ENCODE measurements around the gene COMT.

COMT gene

DNA sequence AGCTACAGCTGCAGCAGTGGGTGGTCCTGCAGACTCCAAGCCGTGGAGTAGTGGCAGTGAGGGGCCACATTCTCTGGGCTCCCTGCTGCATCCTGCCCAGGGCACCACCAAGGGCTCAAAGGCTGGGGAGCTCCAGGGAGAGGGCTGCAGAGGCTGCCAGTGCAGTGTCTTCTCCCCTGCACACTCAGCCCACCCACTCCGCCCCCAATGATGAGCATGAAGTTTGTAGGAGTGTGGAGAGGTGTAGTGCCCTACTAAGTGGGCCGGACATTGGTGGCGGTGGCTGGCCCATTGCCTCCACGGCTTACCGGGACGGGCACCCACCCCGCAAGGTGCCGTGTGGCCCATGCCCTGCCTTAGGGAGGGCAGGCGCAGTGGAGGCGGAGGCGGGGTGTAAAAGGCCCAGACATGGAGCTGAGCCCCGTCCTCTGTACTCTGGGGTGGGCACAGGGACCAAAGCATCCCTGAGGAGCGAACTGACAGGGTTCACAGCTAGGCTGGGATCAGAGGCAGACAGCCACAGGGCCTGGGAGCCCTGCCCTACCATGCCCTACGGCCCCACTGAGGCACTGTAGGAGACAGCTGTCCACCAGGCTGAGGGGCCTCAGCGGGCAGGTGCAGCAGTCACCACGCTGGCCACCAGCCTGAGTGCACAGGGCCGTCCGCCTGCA lies 56.1 kb downstream of the COMT start:
- DNase-seq: no peak

DNA sequence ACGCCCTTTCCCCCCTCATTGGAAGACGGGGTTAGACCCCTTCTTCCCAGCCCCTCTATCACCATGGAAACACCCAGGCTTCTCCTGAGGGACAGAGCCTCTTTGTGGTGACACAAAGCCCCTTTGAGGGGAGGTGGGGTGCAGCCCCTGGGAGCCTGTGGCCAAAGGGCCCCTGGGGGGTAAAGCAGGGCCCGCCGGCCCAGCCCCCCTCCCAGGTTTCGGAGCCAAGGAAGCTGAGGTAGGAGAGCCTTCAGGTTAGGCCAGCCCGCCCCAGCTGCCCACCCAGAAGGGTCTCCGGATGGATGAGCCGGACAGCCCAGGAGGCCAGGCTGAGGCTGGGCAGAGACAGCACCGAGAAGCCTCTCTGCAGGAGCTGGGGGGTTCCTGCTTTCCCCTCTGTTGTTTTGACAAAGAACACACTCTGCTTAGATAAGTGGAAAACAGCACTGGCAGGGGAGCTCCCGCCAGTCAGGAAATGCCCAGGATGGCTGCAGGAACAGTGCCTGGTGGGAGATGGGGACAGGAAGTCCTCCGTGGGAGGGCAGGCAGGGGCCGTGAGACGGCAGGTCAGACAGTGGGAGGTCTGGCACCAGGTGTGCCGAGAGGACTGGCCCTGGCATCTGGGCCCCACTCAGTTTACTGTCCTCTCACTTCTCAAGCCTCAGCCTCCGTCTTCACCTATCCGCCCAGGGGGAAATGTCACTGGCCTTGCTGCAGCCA lies 56.8 kb downstream of the COMT start:
- no peak for DNase-seq

DNA sequence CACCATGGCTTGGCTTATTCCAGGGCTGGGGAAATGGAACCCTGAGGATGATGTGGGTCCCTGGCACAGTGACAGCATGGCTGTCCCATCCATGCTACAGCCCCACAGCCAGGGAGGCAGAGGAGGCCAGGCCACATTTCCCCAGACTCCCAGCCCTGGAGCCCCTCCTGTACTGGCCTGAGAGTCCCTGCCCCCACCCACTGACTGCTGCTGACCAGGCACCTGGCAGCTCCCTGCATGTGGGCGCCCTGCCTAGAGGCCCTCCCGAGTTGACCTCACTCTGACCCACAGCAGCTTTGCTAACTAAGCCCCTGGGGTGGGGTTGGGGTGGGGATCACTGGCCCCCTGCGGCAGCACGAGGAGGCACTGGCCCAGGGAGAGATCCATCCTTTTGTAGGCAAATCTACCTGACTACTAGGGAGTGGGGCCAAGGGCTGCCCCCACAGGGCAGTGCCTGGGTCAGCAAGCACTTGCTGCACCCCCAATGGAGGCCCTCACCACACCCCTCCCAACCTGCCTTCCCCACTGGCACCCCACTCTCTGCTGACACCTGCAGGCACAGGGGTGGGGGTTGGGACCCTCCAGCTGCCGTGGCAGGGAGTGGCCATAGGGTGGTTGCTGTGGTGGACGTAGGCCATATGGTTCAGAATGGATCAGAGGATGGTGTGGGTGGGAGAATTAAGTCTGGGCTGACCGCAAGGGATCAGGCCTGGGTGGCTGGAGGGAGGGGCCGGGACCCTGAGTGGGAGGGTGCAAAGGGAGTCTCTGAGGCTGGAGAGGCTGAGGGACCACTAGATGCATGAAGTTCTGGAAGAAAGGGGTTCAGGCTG lies 57.6 kb downstream of the COMT start:
- DNase-seq: no peak

DNA sequence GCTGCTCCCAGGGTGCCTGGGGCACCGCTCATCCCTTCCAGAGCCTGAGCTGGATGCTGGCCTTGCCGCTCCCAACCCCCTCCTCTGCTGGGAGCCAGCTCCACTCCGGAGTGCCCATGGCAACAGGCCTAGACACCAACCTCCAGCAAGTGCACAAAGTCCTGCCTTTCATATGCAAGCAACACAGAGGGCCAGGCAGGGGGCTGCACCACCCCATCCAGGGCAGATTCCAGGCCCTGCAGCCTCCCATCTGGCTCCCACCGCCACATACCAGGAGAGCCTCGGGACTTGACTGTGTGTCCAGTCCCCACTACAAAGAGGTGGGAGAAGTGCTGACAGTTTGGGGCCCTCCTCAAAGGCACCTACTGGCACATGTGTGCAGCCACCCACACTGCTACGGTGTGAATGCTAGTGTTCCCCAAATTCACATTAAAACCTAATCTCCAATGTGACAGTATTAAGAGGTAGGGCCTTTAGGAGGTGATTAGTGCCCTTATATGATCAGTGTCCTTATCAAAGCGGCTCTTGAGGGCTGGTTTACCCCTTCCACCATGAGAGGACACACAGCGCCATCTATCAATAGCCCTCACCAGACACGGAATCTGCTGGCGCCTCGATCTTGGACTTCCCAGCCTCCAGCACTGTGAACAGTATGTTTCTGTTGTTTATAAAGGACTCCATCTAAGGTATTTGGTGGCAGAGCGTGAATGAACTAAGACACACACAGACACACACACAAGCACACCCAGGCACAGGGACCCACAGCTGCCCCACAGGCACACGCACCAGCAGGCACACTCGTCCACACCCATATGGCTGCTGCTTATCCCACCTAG lies 58.9 kb downstream of the COMT start:
- DNase-seq: no peak

DNA sequence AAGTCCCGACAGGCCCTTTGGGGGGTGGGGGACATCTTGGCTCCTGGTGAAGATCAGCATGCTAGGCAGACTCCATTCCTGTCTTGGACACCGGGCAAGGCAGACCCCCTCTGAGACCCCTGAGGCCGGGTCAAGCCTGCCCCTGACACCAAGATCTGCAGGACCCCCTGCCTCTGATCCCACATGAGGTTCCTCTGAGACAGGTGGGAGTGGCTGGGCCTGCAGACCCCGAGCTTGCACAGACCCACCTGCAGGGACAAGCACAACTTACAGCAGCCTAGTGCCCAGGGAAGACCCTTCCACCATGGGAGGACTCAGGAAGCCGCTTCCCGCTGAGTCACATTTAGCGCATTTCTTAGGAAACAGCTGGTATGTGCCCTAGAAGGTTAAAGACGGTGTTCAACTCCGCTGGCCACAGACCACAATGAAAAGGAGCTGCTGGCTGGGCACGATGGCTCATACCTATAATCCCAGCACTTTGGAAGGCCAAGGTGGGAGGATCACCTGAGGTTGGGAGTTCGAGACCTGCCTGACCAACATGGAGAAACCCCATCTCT lies 59.6 kb downstream of the COMT start:
- DNase-seq: no peak

DNA sequence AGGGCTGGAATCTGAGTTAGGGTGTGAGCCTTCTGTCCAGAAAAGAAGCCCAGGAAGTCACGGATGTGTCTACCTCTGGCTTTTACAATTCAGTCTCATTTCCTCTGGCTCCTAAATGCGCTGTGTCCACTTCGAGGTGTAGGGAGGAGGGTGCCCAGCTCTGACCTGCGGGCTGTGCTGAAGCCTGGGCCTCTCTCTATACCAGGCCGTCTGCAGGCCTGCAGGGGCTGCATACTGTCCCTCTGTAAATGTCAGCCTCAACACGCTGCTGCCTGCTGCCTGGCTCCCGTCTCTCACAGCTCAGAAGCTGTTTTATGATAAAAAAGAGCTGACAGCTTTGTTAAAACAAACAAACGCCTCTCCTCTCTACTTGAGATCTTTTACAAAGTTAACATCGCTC lies 60.6 kb downstream of the COMT start:
- no peak for DNase-seq

DNA sequence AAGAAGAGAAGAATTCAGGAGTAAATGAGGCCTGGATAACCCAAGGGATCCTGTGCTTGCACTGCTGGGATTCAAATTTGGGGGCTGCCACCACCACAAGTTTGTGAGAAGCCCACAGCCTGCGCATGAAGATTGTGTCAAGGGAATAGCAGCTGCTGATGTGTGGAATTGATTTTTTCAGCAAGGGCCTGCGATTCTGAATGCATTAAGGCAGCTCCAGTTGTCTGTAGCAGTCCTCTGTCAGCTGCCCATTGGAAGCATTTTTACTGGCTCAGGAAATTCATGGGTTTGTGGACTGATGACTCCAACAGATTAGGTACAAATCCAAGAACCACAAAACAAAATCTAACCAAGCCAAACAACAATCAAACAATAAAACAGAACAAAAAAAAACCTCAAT lies 61.1 kb downstream of the COMT start:
- no peak for DNase-seq

DNA sequence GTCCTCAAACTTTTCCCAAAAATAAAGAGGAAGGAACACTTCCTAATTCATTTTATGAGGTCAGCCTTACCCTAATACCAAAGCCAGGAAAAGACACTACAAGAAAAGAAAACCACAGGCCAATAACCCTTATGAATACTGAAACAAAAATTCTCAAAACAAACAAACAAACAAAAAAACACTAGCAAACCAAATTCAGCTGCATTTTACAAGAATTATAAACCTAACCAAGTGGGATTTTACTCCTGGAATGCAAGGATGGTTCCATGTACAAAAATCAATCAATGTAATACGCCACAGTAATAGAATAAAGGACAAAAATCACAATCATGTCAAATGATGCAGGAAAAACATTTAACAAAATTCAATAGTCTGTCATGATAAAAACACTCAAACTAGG lies 61.7 kb downstream of the COMT start:
- DNase-seq: no peak

DNA sequence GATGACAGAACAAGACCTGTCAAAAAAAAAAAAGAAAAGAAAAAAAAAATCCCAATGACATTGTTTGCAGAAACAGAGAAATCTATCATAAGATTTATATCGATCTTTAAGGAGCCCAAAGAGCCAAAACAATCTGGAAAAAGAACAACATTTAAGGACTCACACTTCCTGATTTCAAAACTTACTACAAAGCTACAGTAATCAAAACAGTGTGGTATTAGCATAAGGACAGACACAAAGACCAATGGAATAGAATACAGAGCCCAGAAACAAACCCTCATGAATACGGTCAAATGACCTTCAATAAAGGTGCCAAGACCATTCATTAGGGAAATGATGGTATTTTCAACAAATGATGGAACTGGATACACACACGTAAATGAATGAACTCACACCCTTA lies 62.9 kb downstream of the COMT start:
- DNase-seq: no peak

DNA sequence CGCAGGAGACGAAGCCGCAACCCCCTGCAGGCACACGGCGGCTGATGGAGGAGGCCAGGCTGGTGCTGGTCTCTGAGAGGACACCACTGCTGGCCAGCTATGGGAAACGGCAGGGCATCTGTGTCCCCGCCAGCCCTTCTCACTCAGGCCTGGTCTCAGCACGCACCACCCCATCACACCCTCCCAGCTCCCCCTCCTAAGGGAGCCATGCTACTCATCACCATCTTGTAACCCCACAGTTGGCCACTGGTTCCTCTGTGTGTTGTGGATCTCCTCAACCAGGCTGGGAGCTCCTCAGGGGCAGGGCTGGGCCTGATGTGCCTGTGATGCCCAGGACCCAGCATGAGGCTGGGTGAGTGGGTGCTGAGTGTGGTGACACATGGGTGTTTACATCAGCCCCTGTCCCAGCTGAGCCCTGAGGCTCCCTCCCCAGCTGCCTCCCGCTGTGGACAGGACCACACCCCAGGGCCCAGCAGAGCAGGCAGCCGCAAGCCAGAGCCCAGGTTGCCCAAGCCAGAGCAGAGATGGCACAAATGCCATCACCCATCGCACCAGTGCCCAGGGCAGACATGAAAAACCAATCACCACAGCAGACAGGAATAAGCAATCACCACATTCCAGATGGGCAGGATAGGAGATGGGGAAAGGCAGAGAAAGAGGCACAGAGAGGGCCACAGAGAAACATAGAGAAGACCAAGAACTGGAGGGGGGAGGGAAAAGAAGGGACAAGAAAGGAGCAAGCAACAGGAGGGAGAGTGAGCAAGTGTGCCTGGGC lies 66.8 kb downstream of the COMT start:
- no peak for DNase-seq

DNA sequence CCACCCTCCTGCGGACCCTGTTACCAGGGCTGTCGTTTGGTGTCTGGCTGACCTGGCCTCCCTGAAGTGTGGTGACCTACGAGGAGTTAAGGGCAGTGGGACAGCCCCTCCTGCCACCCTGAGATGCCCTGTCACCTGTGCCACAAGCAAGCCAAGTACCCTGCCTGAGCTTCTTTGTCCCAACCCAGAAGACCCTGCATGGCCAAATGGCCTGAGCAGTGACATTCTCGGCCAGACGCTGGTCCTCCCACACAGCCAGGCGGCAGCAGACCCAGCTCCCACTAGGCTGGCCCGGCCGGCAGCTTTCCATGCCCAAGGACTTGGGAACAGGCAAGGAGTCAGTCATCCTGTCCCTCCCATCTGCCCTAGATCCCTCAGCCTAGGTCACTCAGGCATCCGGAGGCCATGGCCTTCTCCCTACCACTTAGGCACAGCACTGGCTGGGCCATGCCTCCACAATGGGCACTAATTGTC lies 67.5 kb downstream of the COMT start:
- no peak for DNase-seq

DNA sequence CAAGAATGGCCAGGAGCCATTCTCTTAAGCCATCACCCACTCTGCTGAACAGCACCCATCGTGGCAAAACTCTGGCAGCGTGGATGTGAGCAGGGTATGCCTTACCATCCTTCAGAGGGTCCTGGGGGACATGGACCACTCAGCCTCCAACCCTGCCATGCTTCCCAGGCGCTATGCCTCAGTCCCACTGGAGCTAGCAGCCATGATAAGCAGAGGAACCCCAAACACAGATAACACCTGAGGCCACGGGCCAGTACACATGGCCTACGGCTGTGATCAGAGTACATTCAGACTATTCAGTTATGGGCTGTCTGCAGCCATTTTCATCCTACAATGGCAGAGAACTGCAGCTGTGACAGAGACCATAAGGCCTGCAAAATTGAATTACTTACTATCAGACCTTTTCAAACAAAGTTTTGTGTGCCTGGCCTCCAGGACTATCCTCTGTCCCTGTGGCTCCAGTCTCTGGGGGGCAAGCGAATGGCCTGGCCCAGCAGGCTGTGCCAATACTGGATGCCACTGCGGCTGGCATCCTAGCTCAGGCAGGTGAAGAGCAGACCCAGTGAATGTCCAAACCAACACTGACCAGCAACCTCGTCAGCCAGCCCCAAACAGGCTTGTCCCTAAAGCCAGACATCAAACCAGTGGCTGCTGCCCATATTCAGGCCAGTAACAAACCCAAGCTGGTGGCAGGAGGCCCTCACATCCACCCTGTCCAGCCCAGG lies 68.2 kb downstream of the COMT start:
- DNase-seq: no peak

DNA sequence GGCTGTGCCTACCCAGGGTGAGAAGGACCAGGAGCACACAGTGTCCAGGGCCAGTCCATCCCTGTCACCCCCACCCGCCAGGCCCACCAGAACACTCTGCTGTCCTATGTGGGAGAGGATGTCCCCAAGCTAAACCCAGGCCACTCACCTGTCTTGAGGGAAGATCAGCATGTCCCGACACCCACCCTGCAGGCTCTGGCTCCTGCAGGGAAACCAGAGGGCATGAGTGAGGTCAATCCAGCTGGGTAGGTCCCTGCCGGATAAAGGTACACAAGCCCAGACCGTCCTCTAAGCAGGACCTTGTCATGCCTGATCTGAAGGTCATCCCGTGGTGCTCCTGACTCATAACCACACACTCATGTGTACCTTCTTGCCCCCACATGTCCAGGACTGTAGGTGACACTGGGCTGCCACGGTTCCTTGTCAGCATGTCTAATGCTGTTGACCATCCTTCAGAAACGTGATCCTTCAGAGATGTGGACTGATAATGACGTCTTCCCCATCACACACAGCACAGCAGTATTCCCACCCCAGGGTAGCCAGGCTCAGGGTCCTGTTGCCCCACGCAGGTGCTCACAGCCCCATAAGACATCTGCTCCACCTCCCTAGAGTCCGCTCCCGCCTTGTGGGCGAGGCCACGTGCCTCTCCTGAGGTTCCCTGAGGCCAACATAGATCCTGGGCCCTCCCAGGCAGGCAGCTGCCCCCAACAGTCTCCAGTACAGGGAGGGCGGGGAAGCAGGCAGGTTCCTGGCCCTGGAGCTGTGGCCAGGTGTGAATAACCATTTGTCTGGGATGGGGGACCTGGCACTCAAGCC lies 68.9 kb downstream of the COMT start:
- DNase-seq: no peak

DNA sequence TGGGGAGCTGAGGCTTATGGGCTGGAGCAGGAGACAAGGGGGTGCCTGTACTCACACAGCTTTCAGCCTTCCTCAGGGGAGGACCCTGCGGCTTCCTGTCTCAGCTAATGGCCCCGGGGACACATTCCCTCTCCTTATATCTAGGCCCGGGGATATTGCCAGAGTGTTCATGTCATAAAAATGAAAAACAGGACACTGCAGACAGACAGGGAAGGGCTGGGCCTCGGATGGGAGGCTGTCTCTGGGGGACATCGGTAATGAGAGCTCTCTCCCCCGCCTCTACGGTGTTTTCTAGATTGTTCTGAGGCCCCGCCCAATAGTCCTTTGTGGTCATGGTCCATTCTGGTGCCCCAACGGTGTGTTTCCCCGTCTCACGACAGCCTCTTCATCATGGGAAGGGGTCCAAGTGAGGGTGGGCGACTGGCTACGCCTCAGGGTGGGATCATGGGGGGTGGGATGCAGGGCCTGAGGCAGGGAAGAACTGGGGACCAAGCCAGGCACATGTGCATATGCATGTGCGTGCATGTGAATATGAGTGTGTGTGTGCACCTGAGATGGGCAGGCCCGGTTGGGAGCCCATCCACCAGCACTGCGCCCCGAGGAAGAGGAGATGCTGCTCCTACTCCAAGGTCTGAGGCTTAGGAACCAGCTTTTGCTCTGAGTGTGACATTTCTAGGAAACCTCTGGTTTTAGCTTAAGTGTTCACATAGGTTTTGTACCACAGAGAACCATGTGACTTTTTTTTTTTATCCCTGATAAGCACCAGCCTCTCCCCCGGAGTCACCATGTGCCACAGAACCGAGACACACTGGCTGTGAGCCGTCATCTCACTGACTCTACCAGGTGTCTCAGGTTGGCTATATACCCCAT lies 69.8 kb downstream of the COMT start:
- no peak for DNase-seq

DNA sequence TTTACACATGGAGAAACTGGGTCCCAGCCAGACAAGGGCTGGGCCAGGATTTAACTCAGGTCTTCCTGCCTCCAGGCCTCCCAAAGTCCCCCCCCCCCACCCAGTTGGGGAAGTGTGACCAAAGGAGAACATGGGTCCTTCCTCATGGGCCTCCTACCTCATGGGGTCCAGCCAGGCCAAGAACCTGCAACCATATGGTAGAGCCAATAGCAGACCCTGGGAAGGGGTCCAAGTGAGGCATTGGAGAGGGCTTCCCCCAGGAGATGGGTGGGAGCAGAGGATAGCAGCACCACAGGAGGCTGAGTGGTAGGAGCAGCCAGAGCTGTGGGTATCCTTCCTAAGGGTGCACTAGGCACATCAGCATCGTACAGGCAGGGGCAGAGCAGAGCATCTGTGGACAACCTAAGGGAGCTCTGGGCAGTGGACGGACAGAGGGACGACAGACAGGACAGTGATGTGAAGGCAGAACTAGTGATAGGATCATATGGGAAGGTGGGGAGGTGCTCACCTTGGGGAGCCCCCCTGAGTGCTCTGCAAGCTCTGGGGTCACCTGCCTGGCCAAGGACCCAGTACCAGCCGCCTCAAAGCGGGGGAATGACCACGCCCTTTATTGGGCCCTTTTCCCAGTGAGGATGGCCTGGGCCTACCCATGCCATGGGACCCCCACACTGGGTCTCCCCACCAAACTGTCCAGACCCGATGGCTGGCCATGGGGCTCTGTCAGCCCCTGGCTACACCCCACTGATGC lies 70.6 kb downstream of the COMT start:
- no peak for DNase-seq

DNA sequence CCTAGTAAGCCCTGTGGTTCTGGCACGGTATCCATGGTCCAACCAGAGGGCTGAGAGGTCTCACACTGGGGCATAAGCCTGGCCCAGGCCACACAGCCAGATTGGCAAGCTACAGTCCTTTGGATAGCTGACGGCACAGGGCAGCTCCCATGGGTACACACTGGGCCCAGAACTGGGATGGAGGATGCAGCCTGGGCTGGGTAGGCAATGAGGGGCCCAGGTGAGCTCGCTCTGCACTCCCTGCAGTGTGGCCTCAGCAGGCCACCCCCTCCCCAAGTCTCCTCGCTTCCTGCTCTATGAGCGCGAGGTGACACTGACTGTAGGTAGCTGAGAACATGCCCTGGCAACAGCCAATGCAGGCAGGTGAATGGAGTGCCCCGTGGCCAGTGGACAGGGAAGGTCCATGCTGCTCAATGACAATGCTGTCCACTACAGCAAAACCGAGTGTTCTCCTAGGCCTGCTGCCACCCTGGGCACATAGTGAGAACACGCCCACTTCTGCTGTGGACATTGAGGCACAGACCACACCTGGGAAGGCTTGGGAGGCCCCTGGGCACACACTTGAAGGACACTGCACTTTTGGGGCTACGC lies 71.3 kb downstream of the COMT start:
- DNase-seq: no peak

DNA sequence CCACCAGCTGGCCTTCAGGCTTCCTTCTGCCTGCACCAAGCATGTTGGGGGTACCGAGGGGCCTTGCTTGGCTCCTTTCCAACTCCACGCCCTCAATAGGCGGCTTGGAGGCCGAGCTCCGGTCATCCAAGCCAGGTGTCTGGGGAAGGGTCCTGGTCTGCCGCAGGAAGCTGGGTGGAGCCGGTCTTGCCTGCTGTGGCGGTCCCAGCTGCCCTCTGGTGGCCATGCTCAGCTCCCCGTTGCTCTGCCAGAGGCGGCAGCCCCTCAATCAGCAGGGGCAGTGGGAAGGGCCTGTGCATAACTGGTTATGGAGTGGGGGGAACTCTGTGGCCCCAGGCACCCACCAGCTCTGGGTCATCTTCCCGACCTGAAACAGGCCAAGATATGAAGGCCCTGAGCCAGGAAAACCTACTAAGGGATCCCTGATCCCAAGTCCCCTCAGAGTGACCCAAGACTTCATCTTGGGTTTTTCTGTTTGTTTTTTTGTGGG lies 71.9 kb downstream of the COMT start:
- no peak for DNase-seq
